A673 (cell line): ENCODE results near the gene ANKMY1. TPM values are rescaled to one million over a fixed set of nuclear protein-coding genes. Genes with fewer than 3 reads are reported as not detected.
A peak's percentile ranks its signal among the peaks of the same experiment; 100 is the strongest.

Source experiments
- Bru-seq: library from RNA; stranded (reverse); fragments of 400-500 nt; gene quantifications from one replicate; lab custom pipeline; 2021; lab: Mats Ljungman, UMichigan
- BruChase-seq, 2 experiments: library from RNA; stranded (reverse); fragments of 400-500 nt; gene quantifications; one replicate each; lab custom pipeline; 2021; lab: Mats Ljungman, UMichigan
- BruUV-seq: library from RNA; stranded (reverse); fragments of 400-500 nt; replicated peaks from 2 replicates; lab custom pipeline; 2021; lab: Mats Ljungman, UMichigan
- CTCF ChIA-PET: fragments of 300-600 bp; sonication (Branson Sonifier 250); formaldehyde crosslinking; loops from one replicate; lab custom pipeline; 2022; ENCODE audit warnings: antibody characterized with exemption; lab: Charles Lee
- POLR2A ChIA-PET: fragments of 300-600 bp; sonication (Branson Sonifier 250); formaldehyde crosslinking; loops from one replicate; lab custom pipeline; 2022; ENCODE audit warnings: antibody characterized with exemption; ENCODE audit not compliant: low non-redundant PET; lab: Charles Lee
- DNase-seq: peaks from one replicate; pipeline ENCODE4 v3.0.0-alpha.2; 2015; ENCODE audit warnings: low spot score
- H3K27ac ChIP-seq: fragments of 200-600 bp; sonication (generic); 2 replicates; pipeline ENCODE4 v1.5.1; 2016; ENCODE audit warnings: mixed run types, low read depth, mild to moderate bottlenecking, mixed read lengths, antibody characterized with exemption, low read length; ENCODE audit not compliant: poor library complexity, severe bottlenecking
- H3K27me3 ChIP-seq: fragments of 200-600 bp; sonication (generic); replicated peaks from 2 replicates; pipeline ENCODE4 v1.6.1; 2017; ENCODE audit warnings: mixed run types, low read depth, mild to moderate bottlenecking, mixed read lengths, antibody characterized with exemption, low read length; ENCODE audit not compliant: insufficient read depth, poor library complexity
- H3K36me3 ChIP-seq: fragments of 200-600 bp; sonication (generic); 2 replicates; pipeline ENCODE4 v1.6.1; 2016; ENCODE audit warnings: mixed run types, mild to moderate bottlenecking, mixed read lengths, antibody characterized with exemption, low read length; ENCODE audit not compliant: insufficient read depth, poor library complexity, severe bottlenecking
- H3K4me1 ChIP-seq: fragments of 200-600 bp; sonication (generic); 2 replicates; pipeline ENCODE4 v1.6.1; 2017; ENCODE audit warnings: mixed run types, mild to moderate bottlenecking, mixed read lengths, antibody characterized with exemption, low read length; ENCODE audit not compliant: insufficient read depth, poor library complexity, severe bottlenecking
- H3K4me3 ChIP-seq: fragments of 200-600 bp; sonication (generic); 2 replicates; pipeline ENCODE4 v1.5.1; 2016; ENCODE audit warnings: low read depth, mixed run types, mild to moderate bottlenecking, mixed read lengths, low read length; ENCODE audit not compliant: poor library complexity, severe bottlenecking
- H3K9me3 ChIP-seq: fragments of 200-600 bp; sonication (generic); 2 replicates; pipeline ENCODE4 v1.6.1; 2016; ENCODE audit warnings: mixed run types, low read depth, mild to moderate bottlenecking, mixed read lengths, antibody characterized with exemption, low read length; ENCODE audit not compliant: poor library complexity, severe bottlenecking
- CTCF ChIP-seq: fragments of 300-800, 200-600 bp; sonication (generic); conservative IDR thresholded peaks from 2 replicates; pipeline ENCODE4 v1.5.1; 2017; ENCODE audit warnings: low read depth, mild to moderate bottlenecking, antibody characterized with exemption, low read length, moderate library complexity, mixed read lengths
- EZH2 ChIP-seq: fragments of 200-600 bp; sonication (generic); IDR thresholded peaks from 2 replicates; pipeline ENCODE4 v1.6.1; 2017; ENCODE audit warnings: borderline replicate concordance, low read depth, mild to moderate bottlenecking, mixed read lengths, antibody characterized with exemption, low read length; ENCODE audit not compliant: poor library complexity, severe bottlenecking
- intact Hi-C: fragments of 100-400 bp; cut with micrococcal nuclease; formaldehyde crosslinking; loops from one replicate; pipeline ENCODE4 v1.10.0; 2022; ENCODE audit not compliant: unreplicated experiment
- long read RNA-seq: library from polyadenylated mRNA; stranded (forward); transcript quantifications from one replicate; pipeline ENCODE4 v2.0.0, GENCODE V29; 2022
- total RNA-seq: library from RNA; stranded (reverse); gene quantifications from 2 replicates; pipeline ENCODE4 v1.2.3, GENCODE V29; 2021

The ANKMY1 gene
- total RNA-seq (21.0 and 21.8 TPM in 2 replicates), Bru-seq, nascent RNA (percentile 67 among the genes with signal in this experiment), BruChase-seq, experiment 1, labeled RNA remaining after a 2-hour chase (percentile 69 among the genes with signal in this experiment), BruChase-seq, experiment 2, labeled RNA remaining after a 6-hour chase (percentile 70 among the genes with signal in this experiment)
- long read RNA-seq, partial matches to known transcripts, result 9 of 29 reads
- long read RNA-seq, other reads (novel, unspliced or antisense), result 17 of 29 reads

- BruUV-seq, result no TSS peak
- Histone ChIP-seq H3K4me3 (peak within 1 kb of the TSS; percentile 55), H3K9me3 (no peaks in the 10 kb centered on the region), H3K4me1 (peaks cover 12% of the 10 kb centered on the region), H3K27me3 (no peaks in the 10 kb centered on the region), H3K27ac (peak within 1 kb of the TSS; percentile 65), H3K36me3 (peaks cover 5% of the 10 kb centered on the region)
- intact Hi-C loops, result no loop called here
- TF ChIP-seq EZH2 (no peak), CTCF (no peak)
- DNase-seq, result peak; percentile 92
- ChIA-PET POLR2A (no interaction called here), CTCF (interaction anchor here (0.5 to 0.6 kb wide), 2 partner anchors 268 to 534 kb away, joined by 3 to 6 read pairs; no protein-coding TSS in a partner anchor)
Measured at GRCh38 chr2:240557808-240558207, at the start of gene ANKMY1. TSS of gene ANKMY1 (minus strand) at chr2:240557988. CDS start at chr2:240557335, 653 bp downstream.

- intact Hi-C loops, result no loop called here
- ChIA-PET CTCF (no interaction called here), POLR2A (no interaction called here)
- no peaks in the 10 kb centered on the region for H3K9me3 ChIP-seq
- H3K27ac ChIP-seq, result no peak overlapping the region
- DNase-seq, result no peak
- H3K4me3 ChIP-seq, result no peak overlapping the region
- no peaks in the 10 kb centered on the region for H3K4me1 ChIP-seq
- no TSS peak for BruUV-seq
- no peaks in the 10 kb centered on the region for H3K27me3 ChIP-seq
- no peak for TF ChIP-seq CTCF
- no peak for TF ChIP-seq EZH2
- H3K36me3 ChIP-seq, result no peaks in the 10 kb centered on the region
Measured at GRCh38 chr2:240605867-240606743, 48.3 kb upstream of the ANKMY1 start.

- Histone ChIP-seq H3K9me3 (no peaks in the 10 kb centered on the region), H3K27ac (no peak overlapping the region), H3K27me3 (no peaks in the 10 kb centered on the region), H3K4me1 (no peaks in the 10 kb centered on the region), H3K36me3 (no peaks in the 10 kb centered on the region), H3K4me3 (no peak overlapping the region)
- BruUV-seq, result no TSS peak
- ChIA-PET POLR2A (no interaction called here), CTCF (no interaction called here)
- intact Hi-C loops, result no loop called here
- no peak for TF ChIP-seq EZH2
- no peak for TF ChIP-seq CTCF
- no peak for DNase-seq
Measured at GRCh38 chr2:240604939-240605716, 47.3 kb upstream of the ANKMY1 start.
